Body of pancreas (tissue), 4 donors: ENCODE measurements around the gene ZSCAN22.

Source experiments
- POLR2A ChIP-seq, 3 donors: fragments of 450-650 bp; IDR thresholded peaks; one replicate each; pipeline ENCODE4 v1.6.1; 2016; ENCODE audit warnings: antibody characterized with exemption in 3 of 3, mild to moderate bottlenecking in 2 of 3
- TF ChIP-seq, protein P1 (sequence below), 7 experiments: fragments of 450-650 bp in 4 of 7; fragments of 200-600 bp in 3 of 7; sonication (generic) in 3 of 7; IDR thresholded peaks; one replicate each; pipeline ENCODE4 v1.5.1; 2016 to 2019; ENCODE audit warnings: antibody characterized with exemption in 7 of 7

- no peak for TF ChIP-seq POLR2A (IDR thresholded peaks at IDR 0.05)
- TF ChIP-seq, protein P1, sequence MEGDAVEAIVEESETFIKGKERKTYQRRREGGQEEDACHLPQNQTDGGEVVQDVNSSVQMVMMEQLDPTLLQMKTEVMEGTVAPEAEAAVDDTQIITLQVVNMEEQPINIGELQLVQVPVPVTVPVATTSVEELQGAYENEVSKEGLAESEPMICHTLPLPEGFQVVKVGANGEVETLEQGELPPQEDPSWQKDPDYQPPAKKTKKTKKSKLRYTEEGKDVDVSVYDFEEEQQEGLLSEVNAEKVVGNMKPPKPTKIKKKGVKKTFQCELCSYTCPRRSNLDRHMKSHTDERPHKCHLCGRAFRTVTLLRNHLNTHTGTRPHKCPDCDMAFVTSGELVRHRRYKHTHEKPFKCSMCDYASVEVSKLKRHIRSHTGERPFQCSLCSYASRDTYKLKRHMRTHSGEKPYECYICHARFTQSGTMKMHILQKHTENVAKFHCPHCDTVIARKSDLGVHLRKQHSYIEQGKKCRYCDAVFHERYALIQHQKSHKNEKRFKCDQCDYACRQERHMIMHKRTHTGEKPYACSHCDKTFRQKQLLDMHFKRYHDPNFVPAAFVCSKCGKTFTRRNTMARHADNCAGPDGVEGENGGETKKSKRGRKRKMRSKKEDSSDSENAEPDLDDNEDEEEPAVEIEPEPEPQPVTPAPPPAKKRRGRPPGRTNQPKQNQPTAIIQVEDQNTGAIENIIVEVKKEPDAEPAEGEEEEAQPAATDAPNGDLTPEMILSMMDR (IDR thresholded peaks at IDR 0.05), result no peak
These were observed 11.5 kb downstream of the ZSCAN22 start for GRCh38 chr19:58338336-58338735.
